ENCODE results near the gene PDIA5. TPM values are rescaled to one million over a fixed set of nuclear protein-coding genes. Genes with fewer than 3 reads are reported as not detected.

The PDIA5 gene
- total RNA-seq, 4 donors from 2014 or later, result 4.6 to 17.1 (median 5.3) TPM

GRCh38 chr3:123186695-123187094, 119.9 kb downstream of the PDIA5 start:
- intact Hi-C loops (cut with DNase I; ENCODE audit: low total_unique reads), result no loop called here
- no peak overlapping the region for H3K4me3 ChIP-seq (ENCODE audit: low read depth, poor library complexity, severe bottlenecking)
- no peak for DNase-seq (ENCODE audit: low spot score in 2 of 2)
- 48 to 69% methylated on average over 2 of the region's 2 CpGs for WGBS, 2 donors
- no peak for TF ChIP-seq CTCF (IDR thresholded peaks at IDR 0.05)
- no peak for TF ChIP-seq POLR2A (IDR thresholded peaks at IDR 0.05)

GRCh38 chr3:123188058-123188457, 121.2 kb downstream of the PDIA5 start:
- 73 to 74% methylated on average over 6 of the region's 6 CpGs for WGBS, 2 donors
- TF ChIP-seq POLR2A (IDR thresholded peaks at IDR 0.05) (no peak), CTCF (IDR thresholded peaks at IDR 0.05) (no peak)
- H3K4me3 ChIP-seq (ENCODE audit: low read depth, poor library complexity, severe bottlenecking), result no peak overlapping the region
- no peak for DNase-seq (ENCODE audit: low spot score in 2 of 2)
- intact Hi-C loops (cut with DNase I; ENCODE audit: low total_unique reads), result no loop called here

GRCh38 chr3:123193448-123194101, 126.8 kb downstream of the PDIA5 start:
- DNase-seq (ENCODE audit: low spot score in 2 of 2), result no peak
- TF ChIP-seq POLR2A (IDR thresholded peaks at IDR 0.05), result no peak
- no peak overlapping the region for H3K4me3 ChIP-seq (ENCODE audit: low read depth, poor library complexity, severe bottlenecking)
- 81 to 85% methylated on average over 5 of the region's 5 CpGs for WGBS, 2 donors
- intact Hi-C loops (cut with DNase I; ENCODE audit: low total_unique reads), result no loop called here

GRCh38 chr3:123194552-123194951, 127.7 kb downstream of the PDIA5 start:
- WGBS, 2 donors, result 35 to 42% methylated on average over 10 of the region's 10 CpGs
- intact Hi-C loops (cut with DNase I; ENCODE audit: low total_unique reads), result no loop called here
- DNase-seq (ENCODE audit: low spot score in 2 of 2), result no peak
- TF ChIP-seq CTCF (IDR thresholded peaks at IDR 0.05), result no peak
- TF ChIP-seq POLR2A (IDR thresholded peaks at IDR 0.05), result no peak
- H3K4me3 ChIP-seq (ENCODE audit: low read depth, poor library complexity, severe bottlenecking), result no peak overlapping the region

GRCh38 chr3:123198372-123198771, 131.5 kb downstream of the PDIA5 start:
- 96 to 100% methylated on average over 1 of the region's 1 CpG for WGBS, 2 donors
- DNase-seq (ENCODE audit: low spot score in 2 of 2), result no peak
- intact Hi-C loops (cut with DNase I; ENCODE audit: low total_unique reads), result no loop called here
- H3K4me3 ChIP-seq (ENCODE audit: low read depth, poor library complexity, severe bottlenecking), result no peak overlapping the region
- TF ChIP-seq CTCF (IDR thresholded peaks at IDR 0.05), result no peak
- no peak for TF ChIP-seq POLR2A (IDR thresholded peaks at IDR 0.05)

GRCh38 chr3:123201223-123201556, 134.4 kb downstream of the PDIA5 start:
- 4% methylated on average over 6 of the region's 6 CpGs for WGBS, 2 donors
- intact Hi-C loops (cut with DNase I; ENCODE audit: low total_unique reads), result no loop called here
- TF ChIP-seq POLR2A (IDR thresholded peaks at IDR 0.05) (no peak), CTCF (IDR thresholded peaks at IDR 0.05) (no peak)
- H3K4me3 ChIP-seq (ENCODE audit: low read depth, poor library complexity, severe bottlenecking), result peak overlapping the region; percentile 100
- DNase-seq (ENCODE audit: low spot score in 2 of 2), result no peak
